ENCODE measurements around the gene MYPOP. TPM values are rescaled to one million over a fixed set of nuclear protein-coding genes. Genes with fewer than 3 reads are reported as not detected.

The MYPOP gene
- total and polyA plus RNA-seq, 2 of the 13 experiments (the other 11 are each of a cell fraction or from before 2014, with no cell fraction given) = 2.3 to 2.7 TPM

GRCh38 chr19:45911291-45911690, 8.9 kb upstream of the MYPOP start (continued):
- TF ChIP-seq ZBTB10 (CRISPR knock-in tag; IDR thresholded peaks at IDR 0.05; ENCODE audit: borderline replicate concordance) (no peak), IRF1 (CRISPR knock-in tag; IDR thresholded peaks at IDR 0.05; ENCODE audit: low read depth) (no peak), ISL2 (CRISPR knock-in tag; IDR thresholded peaks at IDR 0.05) (no peak), PAXIP1 (CRISPR knock-in tag; conservative IDR thresholded peaks at IDR 0.05) (peak; percentile 30; the same call in 1 of the 2 replicates), KDM5A (IDR thresholded peaks at IDR 0.05; ENCODE audit: borderline replicate concordance, low read length) (no peak), EEA1 (CRISPR knock-in tag; IDR thresholded peaks at IDR 0.05; ENCODE audit: borderline replicate concordance) (no peak), SMARCC2 (IDR thresholded peaks at IDR 0.05) (no peak), ESRRA (CRISPR knock-in tag; IDR thresholded peaks at IDR 0.05; ENCODE audit: low read depth) (no peak), NFIC (IDR thresholded peaks at IDR 0.05; ENCODE audit: low read length) (no peak), TP53 (CRISPR knock-in tag; conservative IDR thresholded peaks at IDR 0.05) (no peak), ZNF136 (CRISPR knock-in tag; IDR thresholded peaks at IDR 0.05; ENCODE audit: low read depth) (no peak), ZSCAN25 (CRISPR knock-in tag; IDR thresholded peaks at IDR 0.05) (no peak), ZNF33B (CRISPR knock-in tag; IDR thresholded peaks at IDR 0.05) (no peak), ZEB1 (IDR thresholded peaks at IDR 0.05; ENCODE audit: insufficient replicate concordance, low read depth) (no peak), KMT2A (CRISPR knock-in tag; IDR thresholded peaks at IDR 0.05) (no peak), HNRNPLL (IDR thresholded peaks at IDR 0.05; ENCODE audit: low read depth, low read length, poor library complexity, severe bottlenecking) (no peak), GABPA (IDR thresholded peaks at IDR 0.05; ENCODE audit: low read depth, low read length) (no peak), GABPA (CRISPR knock-in tag; IDR thresholded peaks at IDR 0.05; ENCODE audit: low read depth) (0 out of 2 replicates have a peak, but pooled peaks have one; percentile 10), ZNF513 (CRISPR knock-in tag; conservative IDR thresholded peaks at IDR 0.05) (no peak), HNRNPH1 (optimal IDR thresholded peaks at IDR 0.05; ENCODE audit: low read depth, low read length) (no peak), SAP130 (CRISPR knock-in tag; IDR thresholded peaks at IDR 0.05; ENCODE audit: low read depth) (peak; percentile 54; the same call in 1 of the 2 replicates), ZNF619 (CRISPR knock-in tag; IDR thresholded peaks at IDR 0.05) (no peak), ZNF234 (CRISPR knock-in tag; conservative IDR thresholded peaks at IDR 0.05) (no peak)
